ENCODE results near the gene HEBP1.
A peak's percentile ranks its signal among the peaks of the same experiment; 100 is the strongest.

The HEBP1 gene

DNA sequence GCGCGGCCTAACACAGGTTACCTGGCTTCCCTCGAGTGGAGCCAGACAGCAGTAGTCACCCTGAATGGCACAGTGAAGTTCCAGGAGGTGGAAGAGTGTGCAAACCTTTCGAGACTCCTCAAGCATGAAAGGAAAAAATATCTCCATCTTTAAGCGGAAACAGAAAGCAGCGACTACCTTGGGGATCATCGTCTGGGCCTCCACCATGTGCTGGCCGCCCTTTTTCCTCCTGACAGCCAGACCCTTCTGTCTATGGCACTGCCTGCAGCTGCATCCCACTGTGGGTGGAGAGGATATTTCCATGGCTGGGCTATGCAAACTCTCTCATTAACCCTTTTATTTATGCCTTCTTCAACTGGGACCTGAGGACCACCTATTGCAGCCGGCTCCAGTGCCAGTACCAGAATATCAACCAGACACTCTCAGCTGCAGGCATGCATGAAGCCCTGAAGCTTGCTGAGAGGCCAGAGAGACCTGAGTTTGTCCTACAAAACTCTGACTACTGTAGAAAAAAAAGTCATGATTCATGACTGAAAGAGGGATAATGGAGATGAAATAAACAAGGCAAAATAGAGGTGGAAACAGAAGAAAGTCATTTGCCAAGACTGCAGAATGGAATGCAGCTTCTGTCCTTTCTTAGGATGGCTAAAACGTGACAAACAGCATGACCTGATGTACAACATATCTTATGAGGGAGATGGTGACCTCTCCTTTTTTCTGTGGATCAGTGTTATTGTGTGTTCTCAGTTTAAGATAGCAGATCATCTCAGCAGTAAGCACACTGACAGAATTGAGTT is 2.4 kb upstream of the HEBP1 start:
- Histone ChIP-seq H3K9me3 (ENCODE audit: control insufficient read depth, insufficient read depth, low read length) (no peaks in the 10 kb centered on the region), H3K36me3 (ENCODE audit: control insufficient read depth, insufficient read depth, low read length) (no peaks in the 10 kb centered on the region), H3K4me1 (ENCODE audit: control insufficient read depth, insufficient read depth, low read length) (peaks cover 5% of the 10 kb centered on the region; the same call in 1 of the 2 replicates), H3K4me3 (ENCODE audit: low read length) (no peak overlapping the region), H3K27me3 (ENCODE audit: control insufficient read depth, insufficient read depth, low read length) (no peaks in the 10 kb centered on the region; the same call in 1 of the 2 replicates), H3K27ac (ENCODE audit: low read length) (no peak overlapping the region)
- no peak for DNase-seq (ENCODE audit: low read depth, low spot score)
- WGBS (ENCODE audit: insufficient coverage, insufficient read length) = no CpG with 5 or more reads among the region's 10 CpGs

DNA sequence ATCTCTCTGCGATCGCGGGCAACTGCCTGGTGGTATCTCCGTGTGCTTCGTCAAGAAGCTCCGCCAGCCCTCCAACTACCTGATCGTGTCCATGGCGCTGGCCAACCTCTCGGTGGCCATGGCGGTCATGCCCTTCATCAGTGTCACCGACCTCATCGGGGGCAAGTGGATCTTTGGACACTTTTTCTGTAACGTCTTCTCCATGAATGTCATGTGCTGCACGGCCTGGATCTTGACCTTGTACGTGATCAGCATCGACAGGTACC is 1.6 kb upstream of the HEBP1 start:
- H3K9me3 ChIP-seq (ENCODE audit: control insufficient read depth, insufficient read depth, low read length) = no peaks in the 10 kb centered on the region
- H3K36me3 ChIP-seq (ENCODE audit: control insufficient read depth, insufficient read depth, low read length) = no peaks in the 10 kb centered on the region
- peak overlapping the region; percentile 40; the same call in 1 of the 2 replicates for H3K4me3 ChIP-seq (ENCODE audit: low read length)
- no peaks in the 10 kb centered on the region; the same call in 1 of the 2 replicates for H3K27me3 ChIP-seq (ENCODE audit: control insufficient read depth, insufficient read depth, low read length)
- WGBS (ENCODE audit: insufficient coverage, insufficient read length) = no CpG with 5 or more reads among the region's 16 CpGs
- H3K27ac ChIP-seq (ENCODE audit: low read length) = no peak overlapping the region
- no peak for DNase-seq (ENCODE audit: low read depth, low spot score)
- H3K4me1 ChIP-seq (ENCODE audit: control insufficient read depth, insufficient read depth, low read length) = peaks cover 5% of the 10 kb centered on the region; the same call in 1 of the 2 replicates

DNA sequence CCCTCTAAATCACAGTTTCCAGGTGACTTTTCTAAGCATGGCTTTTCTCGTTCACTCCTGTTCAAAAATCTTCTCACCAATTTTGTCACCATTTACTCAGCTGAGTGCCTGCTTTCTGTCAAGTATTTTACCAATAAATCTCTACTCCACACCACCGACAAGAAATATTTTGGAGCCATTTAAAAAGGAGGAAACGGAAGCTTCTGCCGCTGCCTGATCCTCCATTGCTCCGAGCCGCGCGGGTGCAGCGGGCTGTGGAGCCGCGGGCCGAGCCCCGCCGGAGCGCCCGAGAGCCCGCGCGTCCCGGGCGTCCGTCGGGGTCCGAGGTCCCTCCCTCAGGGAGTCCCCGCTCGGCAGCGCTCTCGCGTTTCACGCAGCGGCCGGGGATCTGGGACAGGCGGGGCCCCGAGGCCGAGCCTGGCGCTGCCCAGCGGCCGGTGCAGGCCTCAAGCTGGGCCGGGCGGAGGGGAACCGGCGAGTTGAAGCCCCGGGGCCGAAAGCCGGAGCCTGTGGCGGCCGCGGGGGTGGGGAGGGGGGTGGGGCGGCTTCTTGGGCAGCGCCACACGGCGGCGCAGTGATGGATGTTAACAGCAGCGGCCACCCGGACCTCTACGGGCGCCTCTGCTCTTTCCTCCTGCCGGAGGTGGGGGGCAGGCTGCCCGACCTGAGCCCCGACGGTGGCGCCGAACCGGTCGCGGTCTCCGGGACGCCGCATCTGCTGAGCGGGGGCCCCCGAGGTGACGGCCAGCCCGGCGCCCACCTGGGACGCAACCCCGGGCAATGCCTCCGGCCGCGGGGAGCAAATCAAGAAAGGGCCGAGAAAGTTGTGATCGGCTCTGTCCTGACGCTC is 1.1 kb upstream of the HEBP1 start:
- Histone ChIP-seq H3K9me3 (ENCODE audit: control insufficient read depth, insufficient read depth, low read length) (no peaks in the 10 kb centered on the region), H3K4me1 (ENCODE audit: control insufficient read depth, insufficient read depth, low read length) (peaks cover 4% of the 10 kb centered on the region; the same call in 1 of the 2 replicates), H3K4me3 (ENCODE audit: low read length) (peak overlapping the region; percentile 40; the same call in 1 of the 2 replicates), H3K36me3 (ENCODE audit: control insufficient read depth, insufficient read depth, low read length) (no peaks in the 10 kb centered on the region), H3K27ac (ENCODE audit: low read length) (no peak overlapping the region), H3K27me3 (ENCODE audit: control insufficient read depth, insufficient read depth, low read length) (no peaks in the 10 kb centered on the region; the same call in 1 of the 2 replicates)
- no peak for DNase-seq (ENCODE audit: low read depth, low spot score)
- no CpG with 5 or more reads among the region's 82 CpGs for WGBS (ENCODE audit: insufficient coverage, insufficient read length)

DNA sequence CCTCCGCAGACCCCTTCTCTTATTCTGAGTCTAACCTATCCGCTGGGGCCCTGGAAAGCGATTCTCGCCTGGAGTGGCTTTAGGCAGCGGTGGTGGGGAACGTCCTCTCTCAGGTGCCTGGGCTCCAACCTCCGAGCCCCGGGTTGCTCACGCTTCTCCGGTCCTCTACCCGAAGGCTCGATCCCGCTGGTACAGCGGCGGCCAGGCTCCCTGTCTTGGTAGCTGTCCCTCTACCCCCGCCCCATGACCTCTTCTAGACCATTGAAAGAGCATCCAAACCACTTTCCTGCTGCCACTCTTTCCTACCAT is 505 bp upstream of the HEBP1 start:
- no peaks in the 10 kb centered on the region for H3K36me3 ChIP-seq (ENCODE audit: control insufficient read depth, insufficient read depth, low read length)
- H3K4me3 ChIP-seq (ENCODE audit: low read length) = peak overlapping the region; percentile 40; the same call in 1 of the 2 replicates
- WGBS (ENCODE audit: insufficient coverage, insufficient read length) = no CpG with 5 or more reads among the region's 16 CpGs
- DNase-seq (ENCODE audit: low read depth, low spot score) = no peak
- no peak overlapping the region for H3K27ac ChIP-seq (ENCODE audit: low read length)
- H3K27me3 ChIP-seq (ENCODE audit: control insufficient read depth, insufficient read depth, low read length) = no peaks in the 10 kb centered on the region; the same call in 1 of the 2 replicates
- H3K9me3 ChIP-seq (ENCODE audit: control insufficient read depth, insufficient read depth, low read length) = no peaks in the 10 kb centered on the region
- H3K4me1 ChIP-seq (ENCODE audit: control insufficient read depth, insufficient read depth, low read length) = peaks cover 4% of the 10 kb centered on the region; the same call in 1 of the 2 replicates

DNA sequence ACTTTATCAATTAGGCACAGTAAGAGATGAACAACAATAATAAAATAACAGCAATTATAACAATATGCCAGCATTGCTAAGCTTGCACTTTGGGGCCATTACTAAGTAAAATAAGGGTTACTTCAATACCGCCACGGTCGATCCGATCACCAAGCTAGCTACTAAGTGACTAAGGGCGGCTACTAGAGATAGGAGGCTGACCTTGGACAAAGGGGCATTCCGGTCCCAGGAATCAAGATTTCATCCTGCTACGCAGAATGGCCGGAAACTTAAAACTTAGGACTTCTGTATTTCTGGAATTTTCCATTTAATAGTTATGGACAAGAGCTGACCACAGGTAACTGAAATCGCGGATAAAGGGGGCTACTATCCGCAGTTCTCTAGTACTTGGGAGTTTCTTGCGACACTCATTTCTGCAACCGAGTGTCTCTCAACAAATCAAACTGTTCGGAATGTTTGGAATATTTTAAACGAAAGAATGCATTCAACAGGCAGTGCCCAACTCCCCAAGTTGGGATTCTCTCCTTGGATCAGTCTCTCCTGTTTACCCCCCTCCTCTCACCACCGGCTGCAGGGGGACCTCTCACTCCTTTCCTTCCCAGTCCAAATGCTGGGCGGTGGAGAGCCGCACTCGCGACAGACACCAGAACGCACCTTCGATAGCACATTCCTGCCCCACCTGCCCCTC is 650 bp downstream of the HEBP1 start:
- Histone ChIP-seq H3K36me3 (ENCODE audit: control insufficient read depth, insufficient read depth, low read length) (no peaks in the 10 kb centered on the region), H3K27ac (ENCODE audit: low read length) (no peak overlapping the region), H3K4me3 (ENCODE audit: low read length) (peak overlapping the region; percentile 44; the same call in 1 of the 2 replicates), H3K27me3 (ENCODE audit: control insufficient read depth, insufficient read depth, low read length) (no peaks in the 10 kb centered on the region; the same call in 1 of the 2 replicates), H3K9me3 (ENCODE audit: control insufficient read depth, insufficient read depth, low read length) (no peaks in the 10 kb centered on the region), H3K4me1 (ENCODE audit: control insufficient read depth, insufficient read depth, low read length) (peaks cover 4% of the 10 kb centered on the region; the same call in 1 of the 2 replicates)
- no peak for DNase-seq (ENCODE audit: low read depth, low spot score)
- no CpG with 5 or more reads among the region's 22 CpGs for WGBS (ENCODE audit: insufficient coverage, insufficient read length)

DNA sequence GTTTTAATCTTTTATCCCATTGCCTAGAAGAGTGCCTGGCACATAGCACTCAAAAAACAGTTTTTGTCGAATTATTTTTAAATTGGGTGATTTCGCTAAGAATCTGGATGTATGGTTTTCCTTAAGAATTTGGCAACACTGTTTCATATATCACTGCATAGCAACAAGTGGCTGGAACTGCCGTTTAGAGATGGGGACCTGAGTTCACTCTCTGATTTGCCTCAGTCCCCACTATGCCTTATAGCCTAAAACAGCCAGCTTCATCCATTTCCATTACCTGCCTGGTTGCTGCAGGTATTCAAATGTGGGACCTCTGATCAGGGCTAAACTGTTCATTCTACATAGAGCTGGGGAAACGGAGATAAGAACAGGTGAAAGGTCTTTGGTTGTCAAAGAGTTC is 1.8 kb downstream of the HEBP1 start:
- Histone ChIP-seq H3K27me3 (ENCODE audit: control insufficient read depth, insufficient read depth, low read length) (no peaks in the 10 kb centered on the region; the same call in 1 of the 2 replicates), H3K27ac (ENCODE audit: low read length) (no peak overlapping the region), H3K4me1 (ENCODE audit: control insufficient read depth, insufficient read depth, low read length) (peaks cover 4% of the 10 kb centered on the region; the same call in 1 of the 2 replicates), H3K9me3 (ENCODE audit: control insufficient read depth, insufficient read depth, low read length) (no peaks in the 10 kb centered on the region), H3K4me3 (ENCODE audit: low read length) (no peak overlapping the region), H3K36me3 (ENCODE audit: control insufficient read depth, insufficient read depth, low read length) (no peaks in the 10 kb centered on the region)
- WGBS (ENCODE audit: insufficient coverage, insufficient read length) = no CpG with 5 or more reads among the region's 4 CpGs
- no peak for DNase-seq (ENCODE audit: low read depth, low spot score)

DNA sequence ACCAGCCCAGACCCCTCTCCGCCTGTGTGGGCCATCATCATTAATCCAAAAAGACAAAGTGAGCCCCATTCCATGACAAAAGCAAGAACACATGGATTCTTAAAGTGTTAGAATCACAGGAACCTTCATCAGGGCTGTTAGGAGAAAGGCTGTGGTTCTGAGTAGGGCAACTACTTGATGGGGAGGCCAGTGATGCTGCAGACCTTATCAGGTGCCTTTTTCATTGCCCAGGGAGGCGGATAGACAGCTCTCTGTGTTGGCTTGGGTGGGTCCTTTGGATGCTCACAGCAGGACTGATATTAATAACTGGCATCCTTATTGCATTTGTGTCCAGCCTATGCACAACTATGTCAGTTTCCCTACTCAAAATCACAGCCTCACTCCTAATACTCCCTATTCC is 2.3 kb downstream of the HEBP1 start:
- DNase-seq (ENCODE audit: low read depth, low spot score) = no peak
- no peak overlapping the region for H3K4me3 ChIP-seq (ENCODE audit: low read length)
- H3K4me1 ChIP-seq (ENCODE audit: control insufficient read depth, insufficient read depth, low read length) = peaks cover 4% of the 10 kb centered on the region; the same call in 1 of the 2 replicates
- no peaks in the 10 kb centered on the region for H3K36me3 ChIP-seq (ENCODE audit: control insufficient read depth, insufficient read depth, low read length)
- H3K27me3 ChIP-seq (ENCODE audit: control insufficient read depth, insufficient read depth, low read length) = no peaks in the 10 kb centered on the region; the same call in 1 of the 2 replicates
- WGBS (ENCODE audit: insufficient coverage, insufficient read length) = no CpG with 5 or more reads among the region's 2 CpGs
- H3K9me3 ChIP-seq (ENCODE audit: control insufficient read depth, insufficient read depth, low read length) = no peaks in the 10 kb centered on the region
- no peak overlapping the region for H3K27ac ChIP-seq (ENCODE audit: low read length)

DNA sequence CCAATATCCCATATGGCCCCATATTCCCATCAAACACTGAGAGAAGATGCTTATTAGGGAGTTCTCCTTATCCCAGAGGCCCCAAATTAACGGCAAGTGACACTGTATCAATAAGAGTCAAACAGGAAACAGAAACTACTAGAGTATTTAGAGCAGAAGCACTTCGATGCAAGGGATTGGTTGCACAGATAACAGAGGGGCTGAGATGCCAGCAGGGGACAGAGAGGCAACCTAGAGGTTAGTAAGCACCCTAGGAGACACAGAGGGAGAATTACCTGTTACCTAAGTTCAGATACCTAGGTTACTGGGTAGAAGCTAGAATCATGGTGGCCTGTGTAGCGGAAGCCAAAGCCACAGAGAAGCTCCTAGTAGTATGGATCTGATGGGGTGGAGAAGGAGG is 2.9 kb downstream of the HEBP1 start:
- Histone ChIP-seq H3K36me3 (ENCODE audit: control insufficient read depth, insufficient read depth, low read length) (no peaks in the 10 kb centered on the region), H3K4me1 (ENCODE audit: control insufficient read depth, insufficient read depth, low read length) (peaks cover 4% of the 10 kb centered on the region; the same call in 1 of the 2 replicates), H3K9me3 (ENCODE audit: control insufficient read depth, insufficient read depth, low read length) (no peaks in the 10 kb centered on the region), H3K27me3 (ENCODE audit: control insufficient read depth, insufficient read depth, low read length) (no peaks in the 10 kb centered on the region; the same call in 1 of the 2 replicates), H3K4me3 (ENCODE audit: low read length) (no peak overlapping the region), H3K27ac (ENCODE audit: low read length) (no peak overlapping the region)
- no peak for DNase-seq (ENCODE audit: low read depth, low spot score)
- no CpG with 5 or more reads among the region's 3 CpGs for WGBS (ENCODE audit: insufficient coverage, insufficient read length)

DNA sequence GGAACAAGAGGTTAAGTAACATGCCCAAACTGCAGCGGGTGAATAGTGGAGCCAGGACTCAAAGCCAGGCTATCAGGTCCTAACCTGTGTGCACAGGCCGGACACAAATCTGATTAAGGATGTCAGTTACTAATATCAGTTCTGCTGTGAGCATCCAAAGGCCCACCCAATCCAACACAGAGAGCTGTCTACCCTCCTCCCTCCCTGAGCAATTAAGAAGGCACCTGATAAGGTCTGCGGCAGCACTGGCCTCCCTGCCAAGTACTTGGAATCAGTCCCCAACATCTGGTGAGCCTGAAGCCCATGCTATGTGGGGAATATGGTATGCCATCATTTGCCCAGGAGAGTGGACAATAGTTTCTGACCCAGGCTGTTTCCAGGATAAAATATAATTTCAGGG is 3.9 kb downstream of the HEBP1 start:
- no CpG with 5 or more reads among the region's 3 CpGs for WGBS (ENCODE audit: insufficient coverage, insufficient read length)

DNA sequence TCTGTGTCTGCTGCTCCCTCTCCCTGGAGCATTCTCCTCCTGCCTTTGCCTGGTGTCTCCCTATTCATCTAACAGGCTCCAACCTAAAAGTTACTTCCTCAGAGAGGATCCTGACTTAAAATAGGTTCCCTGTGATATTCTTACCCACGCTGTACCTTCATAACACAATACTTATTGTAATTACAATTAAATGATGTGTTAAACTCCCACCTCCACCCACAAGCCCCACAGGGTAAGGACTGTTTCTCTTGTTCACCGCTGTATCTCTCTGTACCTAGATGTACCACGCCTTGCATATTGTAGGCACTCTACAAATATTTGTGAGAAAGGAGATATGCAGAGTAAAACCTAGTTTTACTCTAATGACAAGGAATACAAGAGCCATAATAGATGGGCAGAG is 5.0 kb downstream of the HEBP1 start:
- DNase-seq (ENCODE audit: low read depth, low spot score) = no peak
- no CpG with 5 or more reads among the region's 3 CpGs for WGBS (ENCODE audit: insufficient coverage, insufficient read length)
- H3K9me3 ChIP-seq (ENCODE audit: control insufficient read depth, insufficient read depth, low read length) = no peaks in the 10 kb centered on the region
- no peak overlapping the region for H3K27ac ChIP-seq (ENCODE audit: low read length)
- no peaks in the 10 kb centered on the region for H3K27me3 ChIP-seq (ENCODE audit: control insufficient read depth, insufficient read depth, low read length)
- no peaks in the 10 kb centered on the region for H3K36me3 ChIP-seq (ENCODE audit: control insufficient read depth, insufficient read depth, low read length)
- no peak overlapping the region for H3K4me3 ChIP-seq (ENCODE audit: low read length)
- H3K4me1 ChIP-seq (ENCODE audit: control insufficient read depth, insufficient read depth, low read length) = 0 out of 2 replicates have a peak, but pooled peaks cover 1% of the 10 kb centered on the region

More for the DNA sequence above, 3.9 kb downstream of the HEBP1 start:
- 0 out of 2 replicates have a peak, but pooled peaks cover under 1% of the 10 kb centered on the region for H3K4me1 ChIP-seq (ENCODE audit: control insufficient read depth, insufficient read depth, low read length)
- DNase-seq (ENCODE audit: low read depth, low spot score) = no peak
- no peaks in the 10 kb centered on the region for H3K27me3 ChIP-seq (ENCODE audit: control insufficient read depth, insufficient read depth, low read length)
- H3K9me3 ChIP-seq (ENCODE audit: control insufficient read depth, insufficient read depth, low read length) = no peaks in the 10 kb centered on the region
- H3K4me3 ChIP-seq (ENCODE audit: low read length) = no peak overlapping the region
- no peaks in the 10 kb centered on the region for H3K36me3 ChIP-seq (ENCODE audit: control insufficient read depth, insufficient read depth, low read length)
- H3K27ac ChIP-seq (ENCODE audit: low read length) = no peak overlapping the region
